HepG2 (cell line): ENCODE data around the gene SLC2A6. TPM values are rescaled to one million over a fixed set of nuclear protein-coding genes. Genes with fewer than 3 reads are reported as not detected.

Experiments used
- ATAC-seq: fragments of 200-7000 bp; cut with Tn5 transposase; 3 replicates; pipeline ENCODE4 v1.9.1; 2020; ENCODE audit warnings: mild to moderate bottlenecking, moderate library complexity
- BruUV-seq: library from RNA; stranded (reverse); fragments of 400-500 nt; replicated peaks from 2 replicates; lab custom pipeline; 2021; lab: Mats Ljungman, UMichigan
- CTCF ChIA-PET: fragments of 300-600 bp; formaldehyde crosslinking; extraction: SDS; loops from one replicate; lab custom pipeline; 2021; ENCODE audit warnings: low total read pairs, inconsistent platforms, low intra/inter-chr PET ratio; lab: Yijun Ruan, JAX
- POLR2A ChIA-PET: fragments of 350-600 bp; sonication (Branson Sonifier 250); formaldehyde crosslinking; loops from one replicate; lab custom pipeline; 2020; ENCODE audit warnings: antibody characterized with exemption, inconsistent platforms; lab: Yijun Ruan, JAX
- DNase-seq: peaks from one replicate; pipeline ENCODE4 v3.0.0-alpha.2; 2015; ENCODE audit warnings: low spot score
- FAIRE-seq: peaks from 3 replicates; lab custom pipeline; 2011; peaks lifted over from hg19 to GRCh38; lab: Jason Lieb, UNC
- H2AFZ ChIP-seq: one replicate; pipeline ENCODE4 v1.6.1; 2011; ENCODE audit warnings: low read length, inconsistent platforms
- H3K27ac ChIP-seq: fragments of 300-600 bp; 3 replicates; pipeline ENCODE4 v1.8.0; 2011; ENCODE audit warnings: mixed run types, mild to moderate bottlenecking, mixed read lengths, low read length, inconsistent platforms; ENCODE audit not compliant: insufficient read depth; ENCODE audit errors: extremely low read length
- H3K27me3 ChIP-seq, 2 experiments: fragments of 200-600 bp in 1 of 2; 2 replicates in 1 of 2; 3 replicates in 1 of 2; pipeline versions ENCODE4 v1.6.0 to v1.8.0; 2011; ENCODE audit warnings: low read length in 2 of 2, mild to moderate bottlenecking in 2 of 2, moderate library complexity in 2 of 2, inconsistent platforms in 1 of 2; ENCODE audit not compliant: insufficient read depth in 2 of 2, control insufficient read depth in 1 of 2
- H3K36me3 ChIP-seq, 2 experiments: fragments of 200-600 bp in 1 of 2; replicated peaks in 1 of 2; 2 replicates in 1 of 2; 3 replicates in 1 of 2; pipeline versions ENCODE4 v1.5.1 to v1.8.0; 2011; ENCODE audit warnings: low read length in 2 of 2, inconsistent platforms in 1 of 2; ENCODE audit not compliant: insufficient read depth in 2 of 2, control insufficient read depth in 1 of 2
- H3K4me1 ChIP-seq: 2 replicates; pipeline ENCODE4 v1.5.1; 2012; ENCODE audit warnings: low read length, inconsistent platforms; ENCODE audit not compliant: insufficient read depth
- H3K4me2 ChIP-seq: 2 replicates; pipeline ENCODE4 v1.6.0; 2011; ENCODE audit warnings: low read depth, low read length, inconsistent platforms
- H3K4me3 ChIP-seq, 3 experiments: fragments of 200-600 bp in 1 of 3; sonication (generic), shearing (Covaris generic) in 1 of 3; replicated peaks in 1 of 3; 2 replicates each; pipeline ENCODE4 v1.5.1; 2011 to 2016; ENCODE audit warnings: low read length in 3 of 3, inconsistent platforms in 2 of 3, low read depth in 2 of 3, mild to moderate bottlenecking in 2 of 3, control low read depth in 1 of 3, mixed read lengths in 1 of 3; ENCODE audit not compliant: insufficient read depth in 1 of 3
- H3K79me2 ChIP-seq: one replicate; pipeline ENCODE4 v1.6.1; 2011; ENCODE audit warnings: low read length, inconsistent platforms; ENCODE audit not compliant: insufficient read depth
- H3K9ac ChIP-seq: 2 replicates; pipeline ENCODE4 v1.6.0; 2011; ENCODE audit warnings: mild to moderate bottlenecking, low read depth, low read length, inconsistent platforms; ENCODE audit not compliant: insufficient read depth
- H3K9me3 ChIP-seq: 2 replicates; pipeline ENCODE4 v1.5.1; 2012; ENCODE audit warnings: mild to moderate bottlenecking, low read length
- H4K20me1 ChIP-seq: 2 replicates; pipeline ENCODE4 v1.6.0; 2011; ENCODE audit warnings: inconsistent platforms, mild to moderate bottlenecking, low read length, moderate library complexity; ENCODE audit not compliant: insufficient read depth
- ARHGAP35 ChIP-seq: sonication (generic); formaldehyde crosslinking; IDR thresholded peaks from 2 replicates; pipeline ENCODE4 v1.9.0; 2022; ENCODE audit warnings: mild to moderate bottlenecking, inconsistent platforms, moderate library complexity, missing genetic modification reagents, borderline replicate concordance
- DPF2 ChIP-seq: sonication (generic); formaldehyde crosslinking; IDR thresholded peaks from 2 replicates; pipeline ENCODE4 v1.4.0; 2020; ENCODE audit warnings: mild to moderate bottlenecking, low read depth, missing genetic modification reagents, borderline replicate concordance
- HDAC6 ChIP-seq: fragments of 200-600 bp; sonication (generic); IDR thresholded peaks from 2 replicates; pipeline ENCODE4 v1.7.0; 2017; ENCODE audit warnings: mild to moderate bottlenecking, antibody characterized with exemption, low read length, low read depth
- MED13 ChIP-seq: sonication (generic); formaldehyde crosslinking; IDR thresholded peaks from 2 replicates; pipeline ENCODE4 v1.5.0; 2020; ENCODE audit warnings: missing genetic modification reagents
- NFE2L1 ChIP-seq: sonication (generic); formaldehyde crosslinking; IDR thresholded peaks from 2 replicates; pipeline ENCODE4 v1.4.0; 2020; ENCODE audit warnings: missing genetic modification reagents, mild to moderate bottlenecking, borderline replicate concordance
- NR2C2 ChIP-seq: sonication (generic); formaldehyde crosslinking; IDR thresholded peaks from 2 replicates; pipeline ENCODE4 v1.4.0; 2020; ENCODE audit warnings: missing genetic modification reagents, mild to moderate bottlenecking, moderate library complexity, borderline replicate concordance
- POLR2AphosphoS2 ChIP-seq: IDR thresholded peaks from 2 replicates; pipeline ENCODE4 v1.6.1; 2011; ENCODE audit warnings: low read depth, low read length, improper control_type of control experiment
- RFXAP ChIP-seq: sonication (generic); formaldehyde crosslinking; IDR thresholded peaks from 2 replicates; pipeline ENCODE4 v1.4.0; 2020; ENCODE audit warnings: missing genetic modification reagents, borderline replicate concordance
- RXRA ChIP-seq: sonication (generic); formaldehyde crosslinking; IDR thresholded peaks from 2 replicates; pipeline ENCODE4 v1.5.1; 2020; ENCODE audit warnings: missing genetic modification reagents
- SAFB2 ChIP-seq: sonication (generic); formaldehyde crosslinking; IDR thresholded peaks from 2 replicates; pipeline ENCODE4 v1.5.1; 2020; ENCODE audit warnings: missing genetic modification reagents, low read depth, mild to moderate bottlenecking, borderline replicate concordance
- SAP130 ChIP-seq: IDR thresholded peaks from 2 replicates; pipeline ENCODE4 v1.6.1; 2016; ENCODE audit warnings: low read depth
- STAT5B ChIP-seq: sonication (generic); formaldehyde crosslinking; IDR thresholded peaks from 2 replicates; pipeline ENCODE4 v1.4.0; 2020; ENCODE audit warnings: missing genetic modification reagents
- ZNF136 ChIP-seq: sonication (generic); formaldehyde crosslinking; IDR thresholded peaks from 2 replicates; pipeline ENCODE4 v1.8.1; 2022; ENCODE audit warnings: low read depth, mild to moderate bottlenecking, moderate library complexity, missing genetic modification reagents
- ZNF275 ChIP-seq: sonication (generic); formaldehyde crosslinking; IDR thresholded peaks from 2 replicates; pipeline ENCODE4 v1.8.0; 2022; ENCODE audit warnings: missing genetic modification reagents, mild to moderate bottlenecking, inconsistent platforms, borderline replicate concordance
- ZNF543 ChIP-seq: sonication (generic); formaldehyde crosslinking; IDR thresholded peaks from 2 replicates; pipeline ENCODE4 v1.4.0; 2020; ENCODE audit warnings: mild to moderate bottlenecking, missing genetic modification reagents
- ZNF784 ChIP-seq: sonication (generic); formaldehyde crosslinking; IDR thresholded peaks from 2 replicates; pipeline ENCODE4 v1.5.1; 2020; ENCODE audit warnings: missing genetic modification reagents, mild to moderate bottlenecking, borderline replicate concordance
- ZSCAN30 ChIP-seq: sonication (generic); formaldehyde crosslinking; IDR thresholded peaks from 2 replicates; pipeline ENCODE4 v1.5.0; 2020; ENCODE audit warnings: mild to moderate bottlenecking, missing genetic modification reagents
- WGBS: methylation state at CpG from one replicate; pipeline ENCODE4 v1.1.6; 2017; ENCODE audit warnings: low lambda C conversion rate; 5-methylcytosine and 5-hydroxymethylcytosine counted together
- in situ Hi-C: cut with HindIII; loops from 2 replicates; pipeline ENCODE4 v1.10.0; 2017; ENCODE audit warnings: low pct_unique_long_range_greater_than_20kb; ENCODE audit not compliant: extremely low pct_ligation_motif_present
- intact Hi-C: fragments of 100-400 bp; cut with micrococcal nuclease; formaldehyde crosslinking; loops from one replicate; pipeline ENCODE4 v1.10.0; 2022; ENCODE audit not compliant: unreplicated experiment
- polyA plus RNA-seq, 8 experiments: library from polyadenylated mRNA; depleted of rRNA in 3 of 8; stranded (reverse) in 7 of 8; unstranded in 1 of 8; fragments of >200 nt; fragmentation: Illumina TruSeq in 4 of 8; extraction: Trizol in 4 of 8; gene quantifications; 2 replicates each; pipeline versions ENCODE4 v1.2.1 to v1.2.3, GENCODE V29; 2011 to 2016; ENCODE audit warnings: low read depth in 4 of 8, missing spikeins in 1 of 8, mixed read lengths in 1 of 8; ENCODE audit not compliant: insufficient read depth in 1 of 8
- total RNA-seq, 5 experiments: library from RNA; depleted of rRNA; stranded (reverse); fragments of >200 nt; fragmentation: Illumina TruSeq; extraction: Trizol; gene quantifications; 2 replicates each; pipeline ENCODE4 v1.2.3, GENCODE V29; 2016; ENCODE audit warnings: low read depth in 1 of 5

Gene SLC2A6
- total and polyA plus RNA-seq, 2 of the 13 experiments (the other 11 are each of a cell fraction or from before 2014, with no cell fraction given), result 4.1 to 15.0 TPM

DNA sequence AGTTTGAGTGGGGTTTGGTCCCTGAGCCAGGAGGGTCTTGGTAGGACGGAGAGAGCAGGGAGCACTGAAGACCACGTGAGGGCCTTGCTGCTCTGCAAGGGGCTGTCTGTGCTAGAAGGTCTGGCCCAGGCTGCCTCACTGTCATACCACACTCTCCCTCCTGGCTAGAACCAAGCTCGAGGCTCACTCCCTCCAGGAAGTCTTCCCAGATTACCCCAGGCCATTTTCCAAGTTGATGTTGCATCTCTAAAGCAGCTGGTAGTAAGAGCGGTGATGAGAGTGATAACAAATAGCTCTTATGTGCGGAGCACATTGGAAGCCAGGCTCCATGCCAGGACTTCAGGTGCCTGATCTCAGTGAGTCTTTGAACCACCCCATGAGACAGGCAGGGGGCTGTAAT lies 39.3 kb upstream of the SLC2A6 start:
- in situ Hi-C loops, result no loop called here
- Histone ChIP-seq H3K79me2 (no peaks in the 10 kb centered on the region), H3K4me1 (peaks cover 40% of the 10 kb centered on the region), H3K36me3 (no peaks in the 10 kb centered on the region), H3K27ac (no peak overlapping the region), H3K4me3 (no peak overlapping the region), H3K4me2 (no peak overlapping the region), H2AFZ (no peak overlapping the region), H3K27me3 (peaks cover 12 to 84% of the 10 kb centered on the region in 2 experiments; a peak in 4 of 5 replicates), H3K9me3 (no peaks in the 10 kb centered on the region), H4K20me1 (no peaks in the 10 kb centered on the region), H3K9ac (no peak overlapping the region)
- DNase-seq (no peak), FAIRE-seq (no peak), ATAC-seq (no peak)
- 56% methylated on average over 5 of the region's 5 CpGs for WGBS
- ChIA-PET CTCF (no interaction called here), POLR2A (no interaction called here)
- intact Hi-C loops, result no loop called here
- TF ChIP-seq ZNF543 (CRISPR knock-in tag) (no peak), SAFB2 (no peak), POLR2AphosphoS2 (no peak), ARHGAP35 (no peak), RXRA (no peak), ZSCAN30 (CRISPR knock-in tag) (no peak), STAT5B (CRISPR knock-in tag) (no peak), MED13 (CRISPR knock-in tag) (no peak), NFE2L1 (CRISPR knock-in tag) (no peak), SAP130 (CRISPR knock-in tag) (no peak)
- no TSS peak for BruUV-seq

GRCh38 chr9:133517711-133518110 lies 38.8 kb upstream of the SLC2A6 start:
- 69% methylated on average over 3 of the region's 8 CpGs for WGBS
- Histone ChIP-seq H4K20me1 (no peaks in the 10 kb centered on the region), H2AFZ (no peak overlapping the region), H3K9me3 (no peaks in the 10 kb centered on the region), H3K27me3 (peaks cover 11 to 84% of the 10 kb centered on the region in 2 experiments; a peak in 4 of 5 replicates), H3K27ac (no peak overlapping the region), H3K4me3 (no peak overlapping the region), H3K79me2 (no peaks in the 10 kb centered on the region), H3K36me3 (no peaks in the 10 kb centered on the region), H3K4me1 (peaks cover 44% of the 10 kb centered on the region), H3K4me2 (no peak overlapping the region), H3K9ac (no peak overlapping the region)
- ChIA-PET POLR2A (no interaction called here), CTCF (no interaction called here)
- FAIRE-seq (no peak), ATAC-seq (no peak), DNase-seq (no peak)
- intact Hi-C loops (no loop called here), in situ Hi-C loops (no loop called here)
- no TSS peak for BruUV-seq
- TF ChIP-seq DPF2 (CRISPR knock-in tag) (no peak), ZNF136 (no peak), ZNF784 (CRISPR knock-in tag) (no peak), ZNF275 (no peak), HDAC6 (no peak), NR2C2 (no peak), RFXAP (CRISPR knock-in tag) (no peak)
